Tibial nerve (tissue), 4 donors: Measurements from ENCODE around the gene ABCA9. TPM values are rescaled to one million over a fixed set of nuclear protein-coding genes. Genes with fewer than 3 reads are reported as not detected.

Experiments used
- DNase-seq, 2 donors: peaks; one replicate each; pipeline ENCODE4 v3.0.0-alpha.2; 2019; ENCODE audit warnings: low spot score in 2 of 2
- H3K27ac ChIP-seq, 4 donors: fragments of 200-600 bp; sonication (generic) in 3 of 4; one replicate each; pipeline ENCODE4 v1.5.1; 2017 to 2019; ENCODE audit warnings: mild to moderate bottlenecking in 1 of 4
- H3K27me3 ChIP-seq, 2 donors: fragments of 200-600 bp; sonication (generic) in 1 of 2; one replicate each; pipeline versions ENCODE4 v1.5.1 to v1.6.0; 2017 to 2019
- H3K36me3 ChIP-seq, 3 donors: fragments of 200-600 bp; sonication (generic); one replicate each; pipeline ENCODE4 v1.5.1; 2018 to 2019
- H3K4me1 ChIP-seq, 4 donors: fragments of 200-600 bp; sonication (generic) in 3 of 4; one replicate each; pipeline ENCODE4 v1.5.1; 2017 to 2019
- H3K4me3 ChIP-seq, 4 donors: fragments of 200-600 bp; sonication (generic) in 3 of 4; one replicate each; pipeline ENCODE4 v1.5.1; 2017 to 2019; ENCODE audit warnings: mild to moderate bottlenecking in 1 of 4, moderate library complexity in 1 of 4
- H3K9me3 ChIP-seq, 4 donors: fragments of 200-600 bp; sonication (generic) in 3 of 4; one replicate each; pipeline ENCODE4 v1.5.1; 2017 to 2019
- CTCF ChIP-seq, 5 experiments: fragments of 200-600 bp in 3 of 5; fragments of 450-650 bp in 2 of 5; sonication (generic) in 3 of 5; IDR thresholded peaks; one replicate each; pipeline ENCODE4 v1.5.1; 2016 to 2019; ENCODE audit warnings: antibody characterized with exemption in 5 of 5, mild to moderate bottlenecking in 3 of 5, moderate library complexity in 2 of 5
- EP300 ChIP-seq, 2 donors: sonication (generic); formaldehyde crosslinking; IDR thresholded peaks; one replicate each; pipeline ENCODE4 v1.6.1; 2017; ENCODE audit warnings: antibody characterized with exemption in 2 of 2, mild to moderate bottlenecking in 1 of 2
- POLR2A ChIP-seq, 2 donors: fragments of 450-650 bp; IDR thresholded peaks; one replicate each; pipeline ENCODE4 v1.6.1; 2017; ENCODE audit warnings: antibody characterized with exemption in 2 of 2, mild to moderate bottlenecking in 2 of 2, moderate library complexity in 2 of 2
- WGBS, 2 donors: methylation state at CpG; one replicate each; pipeline ENCODE4 v1.1.5; 2018; 5-methylcytosine and 5-hydroxymethylcytosine counted together
- small RNA-seq: library from RNA; depleted of rRNA; stranded (forward); fragments of <200 nt; gene quantifications from one replicate; pipeline ENCODE3, GENCODE V24; 2016
- total RNA-seq, 4 donors: library from RNA; depleted of rRNA; stranded (reverse); fragments of >200 nt; gene quantifications; one replicate each; pipeline ENCODE4 v1.1.0, GENCODE V29; 2016

Gene ABCA9
- total RNA-seq, 4 donors from 2014 or later, result 108 to 170 (median 124) TPM

- Histone ChIP-seq H3K27ac (no peak overlapping the region), H3K27me3 (no peaks in the 10 kb centered on the region), H3K9me3 (no peaks in the 10 kb centered on the region), H3K4me3 (no peak overlapping the region), H3K4me1 (peaks cover 0 to 18% (median 5%) of the 10 kb centered on the region in 4 donors), H3K36me3 (peaks cover 0 to 45% (median 0%) of the 10 kb centered on the region in 3 donors)
- TF ChIP-seq CTCF (IDR thresholded peaks at IDR 0.05) (no peak), POLR2A (IDR thresholded peaks at IDR 0.05) (no peak), EP300 (IDR thresholded peaks at IDR 0.05) (no peak)
- WGBS, 2 donors, result 80 to 81% methylated on average over 8 of the region's 8 CpGs
- DNase-seq, result no peak
Measured at GRCh38 chr17:68937890-68938514, 122.7 kb downstream of the ABCA9 start.

- TF ChIP-seq POLR2A (IDR thresholded peaks at IDR 0.05) (no peak), CTCF (IDR thresholded peaks at IDR 0.05) (no peak), EP300 (IDR thresholded peaks at IDR 0.05) (no peak)
- WGBS, 2 donors, result 69 to 71% methylated on average over 4 of the region's 4 CpGs
- H3K27me3 ChIP-seq, result no peaks in the 10 kb centered on the region
- no peak overlapping the region for H3K4me3 ChIP-seq
- H3K27ac ChIP-seq, result peak overlapping the region in 3 of 4 donors; percentile 21 to 80 (median 42)
- peaks cover 0 to 51% (median 0%) of the 10 kb centered on the region in 4 donors for H3K4me1 ChIP-seq
- H3K36me3 ChIP-seq, result peaks cover 0 to 50% (median 2%) of the 10 kb centered on the region in 3 donors
- DNase-seq, result no peak
- H3K9me3 ChIP-seq, result no peaks in the 10 kb centered on the region
Measured at GRCh38 chr17:68927516-68927915, 133.2 kb downstream of the ABCA9 start.

GRCh38 chr17:68924793-68925720, 135.7 kb downstream of the ABCA9 start:
- 79 to 87% methylated on average over 9 of the region's 9 CpGs for WGBS, 2 donors
- no peak for DNase-seq
- H3K4me1 ChIP-seq, result peaks cover 0 to 44% (median 0%) of the 10 kb centered on the region in 4 donors
- H3K27ac ChIP-seq, result no peak overlapping the region
- TF ChIP-seq CTCF (IDR thresholded peaks at IDR 0.05), result no peak
- TF ChIP-seq POLR2A (IDR thresholded peaks at IDR 0.05), result no peak
- no peak for TF ChIP-seq EP300 (IDR thresholded peaks at IDR 0.05)
- no peaks in the 10 kb centered on the region for H3K27me3 ChIP-seq
- H3K36me3 ChIP-seq, result peaks cover 0 to 53% (median 2%) of the 10 kb centered on the region in 3 donors
- H3K9me3 ChIP-seq, result no peaks in the 10 kb centered on the region
- H3K4me3 ChIP-seq, result no peak overlapping the region

Small RNA genes within 50 kb of the gene (small RNA-seq; reads per million reads assigned to genes)
- gene MIR4524B, result not detected

Other genes with a start within 250 kb of the ABCA9 start
- gene ABCA8, start 105.5 kb downstream of the ABCA9 start, total RNA-seq, result 100 to 1,000 TPM; 235 to 365 (median 316) TPM
- gene ABCA6, start 81.0 kb upstream of the ABCA9 start, total RNA-seq, result 100 to 1,000 TPM; 218 to 308 (median 279) TPM
- gene ABCA10, start 167.9 kb upstream of the ABCA9 start, total RNA-seq, result 100 to 1,000 TPM in 2 of 4 donors, 10 to 100 TPM in 2; 61.0 to 110 (median 89.9) TPM